OCI-M2 (cell line): Measurements from ENCODE around the gene PLA2R1.
"Not testable (repeated sequence)": the region's sequence is repeated elsewhere in the genome, so short reads cannot be mapped to it uniquely, and the experiment has no call there.

Experiments
- DNase-seq: peaks from one replicate; lab custom pipeline; 2025; ENCODE audit not compliant: unreplicated experiment; lab: John Stamatoyannopoulos, UW

PLA2R1 gene

GRCh38 chr2:160063879-160064612, 1.6 kb upstream of the PLA2R1 start:
- no peak for DNase-seq

GRCh38 chr2:160063271-160063670, 856 bp upstream of the PLA2R1 start:
- DNase-seq = no peak

GRCh38 chr2:160061944-160062291, 497 bp downstream of the PLA2R1 start:
- DNase-seq = no peak

GRCh38 chr2:160061533-160061932, 882 bp downstream of the PLA2R1 start:
- no peak for DNase-seq

- no peak for DNase-seq
These were observed 2.1 kb downstream of the PLA2R1 start for GRCh38 chr2:160060297-160060696.

GRCh38 chr2:160057356-160057755, 5.1 kb downstream of the PLA2R1 start:
- DNase-seq = no peak

GRCh38 chr2:160055726-160056108, 6.7 kb downstream of the PLA2R1 start:
- no peak for DNase-seq

- DNase-seq = no peak
These were observed 7.3 kb downstream of the PLA2R1 start for GRCh38 chr2:160054984-160055725.

- no peak for DNase-seq
These were observed 8.5 kb downstream of the PLA2R1 start for GRCh38 chr2:160053946-160054345.

- no peak for DNase-seq
These were observed 9.9 kb downstream of the PLA2R1 start for GRCh38 chr2:160052531-160052930.

- no peak for DNase-seq
These were observed 11.0 kb downstream of the PLA2R1 start for GRCh38 chr2:160051371-160051800.

- DNase-seq = no peak
These were observed 12.3 kb downstream of the PLA2R1 start for GRCh38 chr2:160050147-160050546.

- no peak for DNase-seq
These were observed 16.7 kb downstream of the PLA2R1 start for GRCh38 chr2:160045703-160046210.

- DNase-seq = no peak
These were observed 17.7 kb downstream of the PLA2R1 start for GRCh38 chr2:160044728-160045127.

GRCh38 chr2:160043265-160043664, 19.1 kb downstream of the PLA2R1 start:
- no peak for DNase-seq

GRCh38 chr2:160042054-160042453, 20.4 kb downstream of the PLA2R1 start:
- no peak for DNase-seq

GRCh38 chr2:160041091-160041490, 21.3 kb downstream of the PLA2R1 start:
- no peak for DNase-seq

- no peak for DNase-seq
These were observed 23.1 kb downstream of the PLA2R1 start for GRCh38 chr2:160039166-160039903.

- not testable (repeated sequence) for DNase-seq
These were observed 23.8 kb downstream of the PLA2R1 start for GRCh38 chr2:160038662-160039061.

- no peak for DNase-seq
These were observed 25.7 kb downstream of the PLA2R1 start for GRCh38 chr2:160036736-160037135.

GRCh38 chr2:160035125-160035524, 27.3 kb downstream of the PLA2R1 start:
- DNase-seq = no peak

- no peak for DNase-seq
These were observed 28.0 kb downstream of the PLA2R1 start for GRCh38 chr2:160034396-160034795.
